Measurements from ENCODE around the gene ZBTB18.

The ZBTB18 gene

DNA sequence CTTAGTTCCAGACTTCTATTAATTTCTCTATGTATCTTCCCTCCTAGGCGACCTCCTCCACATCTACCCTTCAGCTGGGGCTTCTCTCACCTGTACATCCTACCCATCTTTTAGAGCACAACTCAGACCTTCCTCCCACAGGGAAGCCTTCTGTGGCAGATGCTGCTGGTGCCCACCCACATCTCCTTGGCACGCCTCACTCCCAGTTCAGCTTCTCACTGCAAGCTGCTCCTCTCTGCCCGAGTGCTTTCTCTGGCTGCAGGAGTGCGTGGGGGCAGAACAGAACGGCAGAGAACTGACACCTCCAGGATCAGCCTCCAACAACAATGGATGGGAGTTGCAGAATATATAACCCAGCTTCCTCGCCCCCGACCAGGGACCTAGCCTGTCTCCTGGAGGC lies 36.5 kb downstream of the ZBTB18 start:
- no peak for DNase-seq (ENCODE audit: low read depth in 2 of 3, low spot score in 1 of 3)

GRCh38 chr1:244088161-244088560 lies 37.1 kb downstream of the ZBTB18 start:
- DNase-seq (ENCODE audit: low read depth in 2 of 3, low spot score in 1 of 3) = no peak

DNA sequence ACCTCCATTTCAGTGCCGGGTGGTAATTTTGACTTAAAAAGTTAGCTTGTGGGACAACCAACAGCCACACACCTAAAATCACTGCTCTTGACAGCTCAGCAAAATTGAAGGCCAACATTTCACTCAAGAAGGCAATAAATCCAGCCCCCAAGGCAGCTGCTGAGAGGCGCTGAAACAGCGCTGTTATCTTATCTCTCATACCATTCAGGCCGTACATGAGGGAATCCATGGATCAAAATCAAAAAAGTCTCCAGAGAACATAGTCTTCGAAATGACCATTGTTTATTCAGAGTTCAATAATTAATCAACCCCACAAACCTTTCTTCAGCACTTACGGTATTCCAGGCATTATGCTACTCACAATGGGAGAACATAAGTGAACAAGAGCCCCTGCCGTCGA lies 38.5 kb downstream of the ZBTB18 start:
- DNase-seq (ENCODE audit: low read depth in 2 of 3, low spot score in 1 of 3) = no peak

GRCh38 chr1:244090645-244091044 lies 39.6 kb downstream of the ZBTB18 start:
- DNase-seq (ENCODE audit: low read depth in 2 of 3, low spot score in 1 of 3) = no peak

DNA sequence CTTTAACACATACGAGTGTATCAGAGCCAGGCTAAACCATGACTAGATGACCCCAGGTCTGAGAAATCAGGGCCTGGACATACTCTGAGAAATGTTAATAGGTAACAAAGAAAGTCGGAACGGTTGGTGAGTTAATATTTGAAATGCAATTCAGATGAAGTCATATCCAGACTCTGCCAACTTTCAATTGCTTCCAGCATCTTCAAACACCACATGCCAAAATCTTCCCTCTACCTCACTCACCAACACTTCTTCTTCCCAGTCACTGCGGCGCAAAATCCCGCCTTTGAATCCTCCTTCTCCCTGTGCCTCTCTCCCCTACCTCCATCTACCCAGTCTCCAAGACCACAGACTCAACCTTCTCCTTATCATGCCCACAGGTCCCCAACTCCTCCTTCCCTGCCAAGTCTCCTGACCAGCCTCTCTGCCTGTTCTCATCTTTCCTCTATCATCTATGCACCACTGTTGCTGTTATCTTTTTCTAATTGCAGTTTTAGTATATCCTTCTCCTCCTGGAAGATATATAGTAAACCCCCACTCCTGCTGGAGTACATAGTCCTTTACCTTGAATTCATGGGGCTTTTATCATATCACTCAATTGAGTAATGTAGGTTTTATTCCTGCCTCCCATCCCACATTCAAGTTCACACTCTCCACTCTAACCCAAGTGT lies 41.3 kb downstream of the ZBTB18 start:
- no peak for DNase-seq (ENCODE audit: low read depth in 2 of 3, low spot score in 1 of 3)

GRCh38 chr1:244092964-244093638 lies 42.0 kb downstream of the ZBTB18 start:
- no peak for DNase-seq (ENCODE audit: low read depth in 2 of 3, low spot score in 1 of 3)

DNA sequence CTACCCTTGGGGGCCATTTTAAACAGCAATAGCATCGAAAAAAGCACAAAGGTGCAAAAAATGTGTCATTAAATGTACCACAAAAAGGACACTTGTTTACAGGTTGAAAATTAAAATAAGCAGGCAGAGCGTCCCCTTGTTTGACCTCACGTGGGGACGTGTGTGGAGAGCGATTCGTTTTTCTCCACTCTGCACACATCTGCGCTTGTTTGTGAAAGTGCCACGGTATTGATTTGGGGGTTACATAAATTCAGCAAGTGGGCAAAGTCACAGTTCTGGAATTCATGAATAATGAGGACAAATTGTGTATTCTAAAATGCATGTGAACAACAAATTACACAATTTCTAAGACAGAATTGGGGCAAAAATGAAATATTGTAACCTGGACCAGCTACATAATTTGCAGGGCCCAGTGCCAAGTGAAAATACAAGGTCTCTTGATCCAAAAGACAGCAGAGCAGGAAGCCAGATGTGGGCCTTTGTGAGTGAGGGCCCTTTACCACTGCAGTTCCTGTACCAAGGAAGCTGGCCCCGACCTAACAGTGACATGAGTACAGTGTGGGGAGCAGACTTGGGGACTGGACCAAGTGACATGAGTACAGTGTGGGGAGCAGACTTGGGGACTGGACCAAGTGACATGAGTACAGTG lies 43.9 kb downstream of the ZBTB18 start:
- no peak for DNase-seq (ENCODE audit: low read depth in 2 of 3, low spot score in 1 of 3)

DNA sequence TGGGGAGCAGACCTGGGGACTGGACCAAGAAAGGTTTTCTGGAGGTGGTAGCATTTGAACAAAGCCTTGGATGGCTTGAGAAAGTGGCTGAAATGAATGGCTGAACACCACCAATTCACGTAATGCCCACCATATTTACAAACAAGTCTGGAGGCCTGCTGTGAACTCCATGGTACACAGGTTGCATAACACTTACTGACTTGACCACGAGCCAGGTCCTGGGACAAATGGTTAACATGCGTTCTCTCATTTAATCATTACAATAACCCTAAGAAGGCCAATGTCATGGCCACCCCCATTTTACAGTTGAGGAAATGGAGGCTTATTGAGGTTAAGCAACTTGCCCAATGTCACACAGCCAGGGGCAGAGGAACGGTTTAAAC lies 44.4 kb downstream of the ZBTB18 start:
- DNase-seq (ENCODE audit: low read depth in 2 of 3, low spot score in 1 of 3) = no peak

GRCh38 chr1:244096066-244096610 lies 45.1 kb downstream of the ZBTB18 start:
- no peak for DNase-seq (ENCODE audit: low read depth in 2 of 3, low spot score in 1 of 3)

- no peak for DNase-seq (ENCODE audit: low read depth in 2 of 3, low spot score in 1 of 3)
Measured at GRCh38 chr1:244096691-244097090, 45.6 kb downstream of the ZBTB18 start.

GRCh38 chr1:244097523-244098405 lies 46.7 kb downstream of the ZBTB18 start:
- DNase-seq (ENCODE audit: low read depth in 2 of 3, low spot score in 1 of 3) = no peak

GRCh38 chr1:244099258-244099930 lies 48.3 kb downstream of the ZBTB18 start:
- no peak for DNase-seq (ENCODE audit: low read depth in 2 of 3, low spot score in 1 of 3)

- no peak for DNase-seq (ENCODE audit: low read depth in 2 of 3, low spot score in 1 of 3)
Measured at GRCh38 chr1:244100276-244100675, 49.2 kb downstream of the ZBTB18 start.

GRCh38 chr1:244100704-244101453 lies 49.8 kb downstream of the ZBTB18 start:
- no peak for DNase-seq (ENCODE audit: low read depth in 2 of 3, low spot score in 1 of 3)

DNA sequence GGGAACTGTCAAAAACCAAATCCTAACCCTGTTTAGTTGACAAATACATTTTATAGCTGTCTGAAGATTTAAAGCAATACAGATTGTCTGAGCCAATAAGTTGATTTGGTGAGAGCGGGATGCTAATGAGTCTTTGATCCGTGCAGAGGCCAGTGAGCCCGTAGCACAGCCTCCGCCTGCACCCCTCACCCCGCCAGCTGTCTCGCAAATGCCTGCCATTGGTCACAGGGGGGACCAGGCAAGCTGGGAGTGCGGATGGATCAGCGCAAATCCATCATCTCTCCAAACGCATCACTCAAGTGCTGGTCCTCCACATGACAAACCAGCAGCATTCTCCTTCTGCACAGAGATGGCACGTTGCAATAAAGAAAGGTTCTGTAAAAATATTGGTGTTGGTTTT lies 51.0 kb downstream of the ZBTB18 start:
- no peak for DNase-seq (ENCODE audit: low read depth in 2 of 3, low spot score in 1 of 3)

DNA sequence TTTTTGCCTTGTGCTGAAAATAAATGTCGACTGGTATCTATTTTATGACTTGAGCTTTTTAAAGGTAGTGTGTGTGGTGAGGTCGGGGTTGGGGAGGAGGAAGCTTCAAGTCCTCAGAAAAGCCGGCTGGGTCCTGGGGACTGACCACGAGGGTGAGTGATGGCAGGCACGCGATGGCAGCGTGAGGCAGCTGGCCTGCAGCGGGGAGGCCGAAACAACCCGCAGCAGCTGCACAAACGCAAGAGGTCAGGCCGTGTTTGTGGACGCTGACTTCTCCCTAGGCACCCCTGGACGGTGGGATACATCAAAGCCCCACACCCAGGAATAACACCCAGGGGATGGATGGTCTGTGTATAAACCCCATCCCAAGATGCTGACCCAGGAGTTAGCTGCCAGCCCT lies 51.4 kb downstream of the ZBTB18 start:
- DNase-seq (ENCODE audit: low read depth in 2 of 3, low spot score in 1 of 3) = no peak

DNA sequence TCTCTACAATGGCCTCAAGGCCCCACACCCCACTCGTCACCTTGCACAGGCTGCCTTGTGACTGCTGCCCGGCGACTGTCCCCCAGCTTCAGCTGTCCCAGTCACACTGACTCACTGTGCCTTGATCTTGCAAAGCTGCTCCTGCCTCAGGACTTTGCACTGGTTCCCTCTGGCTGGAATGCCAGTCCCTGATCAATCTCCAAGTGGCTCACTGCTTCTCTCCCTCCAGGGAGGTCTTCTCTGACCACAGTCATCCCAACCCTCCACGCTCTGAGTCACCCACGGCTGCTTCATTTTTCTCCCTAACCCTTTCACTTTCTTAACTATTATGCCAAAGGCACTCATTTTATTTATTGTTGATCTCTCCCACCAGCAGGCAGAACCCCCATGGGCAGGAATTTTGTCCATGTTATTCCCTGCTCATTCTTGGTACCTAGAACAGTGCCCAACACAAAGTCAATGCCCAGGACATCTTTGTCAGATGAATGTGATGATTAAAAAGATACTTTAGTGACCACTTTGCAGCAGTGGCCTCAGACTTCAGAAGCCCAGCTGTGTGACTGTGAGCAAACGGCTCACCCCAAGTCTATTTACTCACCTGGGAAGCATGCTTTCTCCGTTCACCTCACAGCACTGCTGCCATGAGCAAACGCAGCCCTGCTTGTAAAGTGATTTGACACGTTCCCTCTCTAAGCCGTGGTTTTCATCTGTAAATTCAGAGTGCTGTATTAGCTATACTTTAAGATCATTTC lies 53.4 kb downstream of the ZBTB18 start:
- DNase-seq (ENCODE audit: low read depth in 2 of 3, low spot score in 1 of 3) = no peak

GRCh38 chr1:244106176-244106575 lies 55.1 kb downstream of the ZBTB18 start:
- DNase-seq (ENCODE audit: low read depth in 2 of 3, low spot score in 1 of 3) = no peak
